ENCODE results near the gene SMTNL1. TPM values are rescaled to one million over a fixed set of nuclear protein-coding genes. Genes with fewer than 3 reads are reported as not detected.

SMTNL1 gene
- total RNA-seq, 2 donors from 2014 or later: 1.4 TPM; not detected in 1

GRCh38 chr11:57596266-57596885, 59.0 kb downstream of the SMTNL1 start:
- WGBS: 57% methylated on average over 5 of the region's 5 CpGs
- TF ChIP-seq POLR2AphosphoS5 (IDR thresholded peaks at IDR 0.05) (no peak), POLR2A (IDR thresholded peaks at IDR 0.05) (no peak)
- TF ChIP-seq, protein P1, sequence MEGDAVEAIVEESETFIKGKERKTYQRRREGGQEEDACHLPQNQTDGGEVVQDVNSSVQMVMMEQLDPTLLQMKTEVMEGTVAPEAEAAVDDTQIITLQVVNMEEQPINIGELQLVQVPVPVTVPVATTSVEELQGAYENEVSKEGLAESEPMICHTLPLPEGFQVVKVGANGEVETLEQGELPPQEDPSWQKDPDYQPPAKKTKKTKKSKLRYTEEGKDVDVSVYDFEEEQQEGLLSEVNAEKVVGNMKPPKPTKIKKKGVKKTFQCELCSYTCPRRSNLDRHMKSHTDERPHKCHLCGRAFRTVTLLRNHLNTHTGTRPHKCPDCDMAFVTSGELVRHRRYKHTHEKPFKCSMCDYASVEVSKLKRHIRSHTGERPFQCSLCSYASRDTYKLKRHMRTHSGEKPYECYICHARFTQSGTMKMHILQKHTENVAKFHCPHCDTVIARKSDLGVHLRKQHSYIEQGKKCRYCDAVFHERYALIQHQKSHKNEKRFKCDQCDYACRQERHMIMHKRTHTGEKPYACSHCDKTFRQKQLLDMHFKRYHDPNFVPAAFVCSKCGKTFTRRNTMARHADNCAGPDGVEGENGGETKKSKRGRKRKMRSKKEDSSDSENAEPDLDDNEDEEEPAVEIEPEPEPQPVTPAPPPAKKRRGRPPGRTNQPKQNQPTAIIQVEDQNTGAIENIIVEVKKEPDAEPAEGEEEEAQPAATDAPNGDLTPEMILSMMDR (IDR thresholded peaks at IDR 0.05): no peak
- H3K4me1 ChIP-seq (replicated peaks): no peaks in the 10 kb centered on the region
- intact Hi-C loops (cut with DNase I): no loop called here
- no peak for DNase-seq (ENCODE audit: low spot score)
- H3K27ac ChIP-seq: no peak overlapping the region
- no peaks in the 10 kb centered on the region for H3K9me3 ChIP-seq
- H3K4me3 ChIP-seq: no peak overlapping the region
- H3K27me3 ChIP-seq (replicated peaks; ENCODE audit: insufficient read depth): no peaks in the 10 kb centered on the region
- H3K36me3 ChIP-seq: no peaks in the 10 kb centered on the region

GRCh38 chr11:57597461-57597915, 60.1 kb downstream of the SMTNL1 start, which contains the start of gene SERPING1:
Gene SERPING1 (plus strand): TSS chr11:57597685. CDS start chr11:57598271, 586 bp downstream.
- Histone ChIP-seq H3K27ac (peak within 1 kb of the TSS; percentile 71 to 82), H3K4me1 (replicated peaks) (no peaks in the 10 kb centered on the region), H3K27me3 (replicated peaks; ENCODE audit: insufficient read depth) (no peaks in the 10 kb centered on the region), H3K4me3 (peak within 1 kb of the TSS; percentile 48), H3K36me3 (no peaks in the 10 kb centered on the region), H3K9me3 (no peaks in the 10 kb centered on the region)
- intact Hi-C loops (cut with DNase I): no loop called here
- peak; percentile 10 for DNase-seq (ENCODE audit: low spot score)
- no peak for TF ChIP-seq POLR2AphosphoS5 (IDR thresholded peaks at IDR 0.05)
- TF ChIP-seq, protein P1 (IDR thresholded peaks at IDR 0.05): no peak
- no peak for TF ChIP-seq POLR2A (IDR thresholded peaks at IDR 0.05)
- 9% methylated on average over 10 of the region's 10 CpGs for WGBS

DNA sequence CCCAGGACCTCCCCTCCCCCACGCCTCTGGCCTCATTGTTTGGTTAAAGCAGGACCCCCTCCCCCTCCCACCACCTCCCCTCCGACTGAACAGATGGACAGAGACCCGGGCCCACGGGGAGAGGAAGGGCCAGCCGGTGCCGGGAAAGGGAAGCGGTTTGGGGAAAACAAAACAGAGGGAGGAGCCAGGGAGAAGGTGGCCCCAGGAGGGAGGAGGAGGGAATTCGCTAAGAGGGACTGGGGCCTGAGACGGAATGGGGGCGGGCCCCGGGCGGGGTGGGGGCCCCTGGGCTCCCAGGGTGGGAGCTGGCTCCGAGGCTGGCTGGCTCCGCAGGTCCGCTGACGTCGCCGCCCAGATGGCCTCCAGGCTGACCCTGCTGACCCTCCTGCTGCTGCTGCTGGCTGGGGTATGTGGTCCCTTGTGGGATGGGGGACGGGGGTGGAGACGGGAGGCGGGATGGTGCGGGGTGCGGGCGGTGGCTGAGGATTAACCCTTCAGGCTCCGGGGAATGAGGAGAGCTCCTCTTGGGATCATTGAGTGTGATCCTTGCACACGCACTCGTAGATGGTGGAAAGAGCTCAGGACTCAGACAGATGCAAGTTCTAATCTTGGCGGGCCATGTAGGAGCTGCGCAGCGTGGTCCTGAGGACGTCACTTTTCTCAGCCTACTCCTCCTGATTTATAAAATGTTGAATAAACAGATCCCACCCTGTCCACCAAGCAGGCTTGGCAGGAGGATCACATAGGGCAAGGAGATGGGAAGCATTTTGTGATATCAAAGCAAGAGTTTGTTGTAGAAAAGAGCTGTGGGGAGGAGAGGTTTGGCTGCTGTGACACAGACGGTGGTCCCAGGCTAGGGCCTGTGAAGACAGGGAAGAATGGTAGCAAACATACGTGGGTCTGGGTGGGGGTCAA, 60.8 kb downstream of the SMTNL1 start:
- peak overlapping the region; percentile 48 for H3K4me3 ChIP-seq
- DNase-seq (ENCODE audit: low spot score): peak; percentile 59
- TF ChIP-seq, protein P1 (IDR thresholded peaks at IDR 0.05): no peak
- TF ChIP-seq POLR2A (IDR thresholded peaks at IDR 0.05): peak; percentile 14
- no peaks in the 10 kb centered on the region for H3K36me3 ChIP-seq
- intact Hi-C loops (cut with DNase I): loop anchor here (2.0 kb wide), 2 partner anchors 29 to 41 kb away; no protein-coding TSS in a partner anchor
- H3K27me3 ChIP-seq (replicated peaks; ENCODE audit: insufficient read depth): no peaks in the 10 kb centered on the region
- H3K4me1 ChIP-seq (replicated peaks): no peaks in the 10 kb centered on the region
- peak overlapping the region; percentile 71 to 82 for H3K27ac ChIP-seq
- no peaks in the 10 kb centered on the region for H3K9me3 ChIP-seq
- 6% methylated on average over 31 of the region's 33 CpGs for WGBS

- intact Hi-C loops (cut with DNase I): loop anchor here (2.0 kb wide), 2 partner anchors 30 to 40 kb away; no protein-coding TSS in a partner anchor
- DNase-seq (ENCODE audit: low spot score): no peak
- Histone ChIP-seq H3K27ac (peak overlapping the region; percentile 71 to 82), H3K36me3 (no peaks in the 10 kb centered on the region), H3K9me3 (no peaks in the 10 kb centered on the region), H3K4me1 (replicated peaks) (no peaks in the 10 kb centered on the region), H3K27me3 (replicated peaks; ENCODE audit: insufficient read depth) (no peaks in the 10 kb centered on the region), H3K4me3 (peak overlapping the region; percentile 48)
- 59% methylated on average over 5 of the region's 5 CpGs for WGBS
- TF ChIP-seq, protein P1 (IDR thresholded peaks at IDR 0.05): no peak
- no peak for TF ChIP-seq POLR2A (IDR thresholded peaks at IDR 0.05)
- TF ChIP-seq POLR2AphosphoS5 (IDR thresholded peaks at IDR 0.05): no peak
Observed at GRCh38 chr11:57598831-57599155, 61.4 kb downstream of the SMTNL1 start.
